Stimulated activated CD4-positive, alpha-beta T cell treated with anti-CD3 and anti-CD28 coated beads, Interleukin-2, amount 100 ng/mL, for 24 hours (primary cell): Measurements from ENCODE around the gene TCP1.
"Not testable (repeated sequence)": the region's sequence is repeated elsewhere in the genome, so short reads cannot be mapped to it uniquely, and the experiment has no call there.

Experiments
- DNase-seq, 2 donors: peaks; one replicate each; pipeline ENCODE4 v3.0.0-alpha.2; 2020

Gene TCP1

DNA sequence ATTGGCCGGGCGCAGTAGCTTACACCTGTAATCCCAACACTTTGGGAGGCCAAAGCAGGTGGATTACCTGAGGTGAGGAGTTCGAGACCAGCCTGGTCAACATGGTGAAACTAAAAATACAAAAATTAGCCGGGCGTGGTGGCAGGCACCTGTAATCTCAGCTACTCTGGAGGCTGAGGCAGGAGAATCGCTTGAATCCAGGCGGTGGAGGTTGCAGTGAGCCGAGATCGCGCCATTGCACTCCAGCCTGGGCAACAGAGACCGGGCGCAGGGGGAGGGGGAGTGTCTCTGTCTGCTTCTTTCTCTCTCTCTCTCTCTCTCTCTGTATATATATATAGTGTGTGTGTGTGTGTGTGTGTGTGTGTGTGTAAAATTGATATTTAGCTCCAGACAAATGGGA, 56.9 kb downstream of the TCP1 start:
- DNase-seq: not testable (repeated sequence)

DNA sequence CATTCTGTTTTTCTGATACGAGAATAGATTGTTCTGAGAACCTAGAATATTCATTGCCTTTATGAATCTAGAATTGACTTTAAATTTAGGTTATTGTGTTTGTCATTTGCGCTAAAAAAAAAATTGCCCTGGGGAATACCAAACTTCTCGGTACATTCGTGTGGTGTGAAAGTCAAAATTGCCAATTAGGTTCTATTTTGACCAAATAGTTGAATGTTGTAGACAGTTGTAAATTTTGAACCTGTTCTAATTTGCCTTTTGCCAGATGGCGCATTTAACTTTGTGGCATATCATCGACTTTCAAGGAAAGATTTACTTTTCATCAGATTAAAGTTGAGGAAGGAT, 59.1 kb downstream of the TCP1 start:
- DNase-seq: no peak

DNA sequence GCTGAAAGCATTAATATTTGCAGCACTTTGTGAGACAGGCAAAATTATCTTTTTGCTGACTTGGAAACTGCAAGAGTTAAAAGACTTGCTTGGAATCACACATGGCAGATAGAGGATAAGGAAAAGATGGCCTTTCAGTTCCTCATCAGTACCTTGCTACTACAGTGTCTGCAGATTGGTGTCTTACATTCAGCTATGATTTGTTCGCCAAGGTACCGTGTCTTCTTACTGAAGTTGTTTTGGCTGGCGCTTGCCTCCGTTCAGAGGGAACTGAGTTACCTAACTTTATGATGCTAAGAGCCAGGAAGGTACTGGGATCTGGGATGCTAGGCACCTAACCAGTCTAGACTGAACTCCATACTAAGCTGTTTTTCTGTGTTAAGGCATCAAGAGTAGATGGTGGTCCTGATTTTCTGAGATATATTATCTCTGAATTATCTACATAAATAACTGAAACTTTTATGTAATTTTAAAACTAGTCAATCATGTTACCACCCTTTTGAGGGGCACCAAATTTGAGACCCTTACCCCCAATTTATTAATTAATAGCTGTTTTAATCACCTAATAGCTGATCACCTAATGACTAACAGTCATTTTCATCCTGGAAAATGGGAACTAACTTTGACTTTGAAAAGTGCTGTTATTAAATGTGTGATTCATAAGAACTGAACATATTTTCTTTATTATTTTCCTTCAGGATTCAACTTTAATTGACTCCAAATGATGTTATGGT, 59.6 kb downstream of the TCP1 start:
- no peak for DNase-seq

DNA sequence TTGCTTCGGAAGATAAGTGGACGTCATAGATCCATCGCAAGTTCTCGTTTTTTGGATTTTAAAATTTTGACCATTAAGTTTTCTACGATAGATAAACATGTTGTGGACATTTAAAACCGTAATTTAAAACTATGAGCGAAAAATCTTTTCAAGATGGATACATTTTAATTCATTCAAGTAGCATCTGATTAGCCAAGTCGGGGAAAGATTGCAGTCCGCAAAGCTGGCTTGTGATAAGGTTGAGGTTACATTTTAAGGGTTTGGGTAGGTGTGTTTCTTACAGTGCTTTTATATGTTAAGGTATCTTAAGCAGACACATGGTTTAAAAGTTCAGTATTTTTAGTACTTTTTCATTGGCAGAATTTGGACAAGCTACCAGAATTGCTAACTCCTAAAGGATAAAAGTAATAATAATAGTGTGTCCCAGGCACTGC, 60.9 kb downstream of the TCP1 start:
- no peak for DNase-seq
